ENCODE results near the gene ADIRF. TPM values are rescaled to one million over a fixed set of nuclear protein-coding genes. Genes with fewer than 3 reads are reported as not detected.

The ADIRF gene
- total RNA-seq, 1 donor from 2014 or later = not detected

DNA sequence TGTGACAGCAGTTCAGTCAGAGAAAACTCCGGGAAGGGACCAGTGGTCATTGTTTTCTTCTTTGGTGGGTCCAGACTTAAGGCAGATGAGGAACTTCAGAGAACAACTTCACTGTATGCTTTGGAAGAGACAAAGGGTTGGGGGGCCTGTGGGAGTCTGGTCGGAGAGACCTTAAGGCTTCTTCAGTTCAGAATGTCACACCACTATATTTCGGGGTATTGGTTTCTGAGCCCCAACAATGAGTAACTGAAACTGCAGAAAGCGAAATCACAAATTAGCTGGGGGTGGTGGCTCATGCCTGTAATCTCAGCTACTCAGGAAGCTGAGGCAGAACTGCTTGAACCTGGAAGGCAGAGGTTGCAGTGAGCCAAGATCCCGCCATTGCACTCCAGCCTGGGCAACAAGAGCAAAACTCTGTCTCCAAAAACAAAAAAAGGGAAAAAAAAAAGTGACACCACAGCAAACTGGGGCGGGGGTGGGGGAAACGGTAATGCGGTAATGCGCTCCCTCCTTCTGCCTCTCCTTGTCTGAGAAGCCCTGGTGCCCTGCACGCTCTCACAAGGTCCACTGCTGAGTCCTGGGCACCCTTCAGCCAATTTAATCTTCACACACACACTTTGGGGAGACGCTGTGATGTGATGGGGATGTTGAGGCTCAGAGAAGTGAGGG lies 2.2 kb upstream of the ADIRF start:
- no peaks in the 10 kb centered on the region for H3K36me3 Mint-ChIP-seq (ENCODE audit: low read depth)
- H3K4me1 Mint-ChIP-seq = peaks cover 29% of the 10 kb centered on the region
- H3K27me3 Mint-ChIP-seq (ENCODE audit: low read depth) = peaks cover 5% of the 10 kb centered on the region
- no peak for TF ChIP-seq CTCF (conservative IDR thresholded peaks at IDR 0.05)
- H3K4me3 Mint-ChIP-seq = peak overlapping the region; percentile 78
- peak overlapping the region; percentile 80 for H3K27ac Mint-ChIP-seq (ENCODE audit: unreplicated experiment)
- DNase-seq (ENCODE audit: low read depth, low spot score) = no peak
- no peaks in the 10 kb centered on the region for H3K9me3 Mint-ChIP-seq

DNA sequence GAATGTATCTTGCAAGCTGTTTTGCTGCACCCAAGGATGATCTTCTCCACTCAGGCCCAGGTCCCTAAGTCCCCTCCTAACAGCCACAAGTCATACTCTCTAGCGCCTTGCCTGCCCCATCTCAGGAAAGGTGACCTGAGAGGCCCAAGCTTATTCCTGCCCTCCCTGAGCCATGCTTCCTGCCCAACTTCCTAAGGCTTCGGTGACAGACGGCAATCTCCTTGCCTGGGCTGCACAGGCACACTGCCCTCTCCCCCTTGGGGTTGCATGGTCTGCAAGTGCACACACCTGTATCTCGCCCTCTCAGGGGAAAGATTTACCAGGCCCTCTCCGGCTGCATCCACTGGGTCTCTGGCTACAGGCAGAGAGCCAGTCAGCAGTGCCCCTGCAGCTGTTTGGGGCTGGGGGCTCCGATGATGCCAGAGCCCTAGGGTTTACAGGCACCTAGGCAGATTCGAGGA lies 771 bp upstream of the ADIRF start:
- TF ChIP-seq CTCF (conservative IDR thresholded peaks at IDR 0.05) = no peak
- no peak for DNase-seq (ENCODE audit: low read depth, low spot score)
- peaks cover 11% of the 10 kb centered on the region for H3K27me3 Mint-ChIP-seq (ENCODE audit: low read depth)
- H3K4me3 Mint-ChIP-seq = no peak overlapping the region
- no peaks in the 10 kb centered on the region for H3K9me3 Mint-ChIP-seq
- peaks cover 34% of the 10 kb centered on the region for H3K4me1 Mint-ChIP-seq
- H3K27ac Mint-ChIP-seq (ENCODE audit: unreplicated experiment) = no peak overlapping the region
- H3K36me3 Mint-ChIP-seq (ENCODE audit: low read depth) = no peaks in the 10 kb centered on the region

DNA sequence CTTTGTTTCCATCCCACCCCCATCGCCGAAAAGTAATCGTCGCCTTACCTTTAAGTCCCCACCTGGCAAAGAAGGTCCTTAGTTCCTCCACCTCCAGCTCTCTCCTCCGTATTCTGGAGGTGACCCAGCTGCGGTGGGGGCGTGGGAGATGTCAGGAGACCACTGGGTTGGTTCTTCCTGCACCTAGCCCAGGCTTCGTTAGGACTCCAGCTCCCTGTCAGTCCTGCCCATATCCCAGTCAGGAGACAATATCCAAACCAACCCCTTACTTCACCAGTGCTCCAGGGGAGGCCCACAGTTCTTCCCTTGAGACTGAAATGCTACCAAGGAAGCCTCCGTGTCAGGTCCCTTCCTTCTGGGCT lies 693 bp downstream of the ADIRF start:
- Mint-ChIP-seq H3K27me3 (ENCODE audit: low read depth) (peaks cover 20% of the 10 kb centered on the region), H3K9me3 (no peaks in the 10 kb centered on the region), H3K36me3 (ENCODE audit: low read depth) (no peaks in the 10 kb centered on the region), H3K27ac (ENCODE audit: unreplicated experiment) (no peak overlapping the region), H3K4me1 (peaks cover 34% of the 10 kb centered on the region), H3K4me3 (no peak overlapping the region)
- DNase-seq (ENCODE audit: low read depth, low spot score) = no peak
- TF ChIP-seq CTCF (conservative IDR thresholded peaks at IDR 0.05) = no peak

- H3K27me3 Mint-ChIP-seq (ENCODE audit: low read depth) = peaks cover 20% of the 10 kb centered on the region
- no peaks in the 10 kb centered on the region for H3K9me3 Mint-ChIP-seq
- TF ChIP-seq CTCF (conservative IDR thresholded peaks at IDR 0.05) = no peak
- H3K27ac Mint-ChIP-seq (ENCODE audit: unreplicated experiment) = no peak overlapping the region
- peak overlapping the region; percentile 49 for H3K4me3 Mint-ChIP-seq
- no peaks in the 10 kb centered on the region for H3K36me3 Mint-ChIP-seq (ENCODE audit: low read depth)
- peaks cover 34% of the 10 kb centered on the region for H3K4me1 Mint-ChIP-seq
- no peak for DNase-seq (ENCODE audit: low read depth, low spot score)
Observed at GRCh38 chr10:86969421-86970041, 1.2 kb downstream of the ADIRF start.

- no peak for DNase-seq (ENCODE audit: low read depth, low spot score)
- H3K27me3 Mint-ChIP-seq (ENCODE audit: low read depth) = peaks cover 20% of the 10 kb centered on the region
- H3K4me1 Mint-ChIP-seq = peaks cover 31% of the 10 kb centered on the region
- H3K9me3 Mint-ChIP-seq = no peaks in the 10 kb centered on the region
- peak overlapping the region; percentile 86 for H3K27ac Mint-ChIP-seq (ENCODE audit: unreplicated experiment)
- TF ChIP-seq CTCF (conservative IDR thresholded peaks at IDR 0.05) = no peak
- H3K36me3 Mint-ChIP-seq (ENCODE audit: low read depth) = no peaks in the 10 kb centered on the region
- peak overlapping the region; percentile 90 for H3K4me3 Mint-ChIP-seq
Observed at GRCh38 chr10:86970162-86970981, 2.1 kb downstream of the ADIRF start.
